ENCODE measurements around the gene CA10. TPM values are rescaled to one million over a fixed set of nuclear protein-coding genes. Genes with fewer than 3 reads are reported as not detected.

The CA10 gene
- total RNA-seq, 1 experiment from 2014 or later, result not detected

GRCh38 chr17:51674579-51675255 is 483.8 kb downstream of the CA10 start:
- no peak for DNase-seq
- H3K27ac Mint-ChIP-seq (ENCODE audit: unreplicated experiment), result no peak overlapping the region
- ChIA-PET CTCF (no interaction called here), POLR2A (no interaction called here)
- Histone ChIP-seq H3K36me3 (ENCODE audit: control insufficient read depth, insufficient read depth, low read length) (no peaks in the 10 kb centered on the region), H3K4me3 (ENCODE audit: low read depth, low read length) (no peak overlapping the region), H3K9me3 (0 out of 2 replicates have a peak, but pooled peaks cover 1% of the 10 kb centered on the region), H3K27me3 (replicated peaks; ENCODE audit: control insufficient read depth, insufficient read depth, low read length) (no peaks in the 10 kb centered on the region), H3K4me1 (no peaks in the 10 kb centered on the region)
- H3K4me3 Mint-ChIP-seq (ENCODE audit: unreplicated experiment), result no peak overlapping the region
- no TSS peak for BruUV-seq (replicated peaks)
- H3K9me3 Mint-ChIP-seq (ENCODE audit: unreplicated experiment), result no peaks in the 10 kb centered on the region
- intact Hi-C loops (cut with micrococcal nuclease; ENCODE audit: unreplicated experiment), result no loop called here
- peaks cover 16% of the 10 kb centered on the region for H3K27me3 Mint-ChIP-seq (ENCODE audit: insufficient read depth, unreplicated experiment)
- TF ChIP-seq, protein P1, sequence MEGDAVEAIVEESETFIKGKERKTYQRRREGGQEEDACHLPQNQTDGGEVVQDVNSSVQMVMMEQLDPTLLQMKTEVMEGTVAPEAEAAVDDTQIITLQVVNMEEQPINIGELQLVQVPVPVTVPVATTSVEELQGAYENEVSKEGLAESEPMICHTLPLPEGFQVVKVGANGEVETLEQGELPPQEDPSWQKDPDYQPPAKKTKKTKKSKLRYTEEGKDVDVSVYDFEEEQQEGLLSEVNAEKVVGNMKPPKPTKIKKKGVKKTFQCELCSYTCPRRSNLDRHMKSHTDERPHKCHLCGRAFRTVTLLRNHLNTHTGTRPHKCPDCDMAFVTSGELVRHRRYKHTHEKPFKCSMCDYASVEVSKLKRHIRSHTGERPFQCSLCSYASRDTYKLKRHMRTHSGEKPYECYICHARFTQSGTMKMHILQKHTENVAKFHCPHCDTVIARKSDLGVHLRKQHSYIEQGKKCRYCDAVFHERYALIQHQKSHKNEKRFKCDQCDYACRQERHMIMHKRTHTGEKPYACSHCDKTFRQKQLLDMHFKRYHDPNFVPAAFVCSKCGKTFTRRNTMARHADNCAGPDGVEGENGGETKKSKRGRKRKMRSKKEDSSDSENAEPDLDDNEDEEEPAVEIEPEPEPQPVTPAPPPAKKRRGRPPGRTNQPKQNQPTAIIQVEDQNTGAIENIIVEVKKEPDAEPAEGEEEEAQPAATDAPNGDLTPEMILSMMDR (IDR thresholded peaks at IDR 0.05; ENCODE audit: insufficient read depth in 1 of 2, low read depth in 1 of 2, low read length in 1 of 2, severe bottlenecking in 1 of 2, unreplicated experiment in 1 of 2), result no peak
- H3K36me3 Mint-ChIP-seq (ENCODE audit: insufficient read depth, unreplicated experiment), result no peaks in the 10 kb centered on the region
- no peaks in the 10 kb centered on the region for H3K4me1 Mint-ChIP-seq (ENCODE audit: low read depth, unreplicated experiment)

- H3K36me3 ChIP-seq (ENCODE audit: control insufficient read depth, insufficient read depth, low read length), result no peaks in the 10 kb centered on the region
- POLR2A ChIA-PET, result no interaction called here
- peaks cover 16% of the 10 kb centered on the region for H3K27me3 Mint-ChIP-seq (ENCODE audit: insufficient read depth, unreplicated experiment)
- H3K4me3 ChIP-seq (ENCODE audit: low read depth, low read length), result no peak overlapping the region
- intact Hi-C loops (cut with micrococcal nuclease; ENCODE audit: unreplicated experiment), result no loop called here
- H3K27me3 ChIP-seq (replicated peaks; ENCODE audit: control insufficient read depth, insufficient read depth, low read length), result no peaks in the 10 kb centered on the region
- H3K4me1 Mint-ChIP-seq (ENCODE audit: low read depth, unreplicated experiment), result no peaks in the 10 kb centered on the region
- BruUV-seq (replicated peaks), result no TSS peak
- H3K4me3 Mint-ChIP-seq (ENCODE audit: unreplicated experiment), result no peak overlapping the region
- TF ChIP-seq, protein P1 (IDR thresholded peaks at IDR 0.05; ENCODE audit: insufficient read depth in 1 of 2, low read depth in 1 of 2, low read length in 1 of 2, severe bottlenecking in 1 of 2, unreplicated experiment in 1 of 2), result no peak
- CTCF ChIA-PET, result no interaction called here
- H3K27ac Mint-ChIP-seq (ENCODE audit: unreplicated experiment), result no peak overlapping the region
- no peak for DNase-seq
- no peaks in the 10 kb centered on the region for H3K4me1 ChIP-seq
- H3K9me3 ChIP-seq, result 0 out of 2 replicates have a peak, but pooled peaks cover 4% of the 10 kb centered on the region
- H3K9me3 Mint-ChIP-seq (ENCODE audit: unreplicated experiment), result no peaks in the 10 kb centered on the region
- no peaks in the 10 kb centered on the region for H3K36me3 Mint-ChIP-seq (ENCODE audit: insufficient read depth, unreplicated experiment)
Observed at GRCh38 chr17:51673070-51673469, 485.4 kb downstream of the CA10 start.

GRCh38 chr17:51672065-51672464 is 486.4 kb downstream of the CA10 start:
- no peak overlapping the region for H3K27ac Mint-ChIP-seq (ENCODE audit: unreplicated experiment)
- DNase-seq, result no peak
- H3K27me3 ChIP-seq (replicated peaks; ENCODE audit: control insufficient read depth, insufficient read depth, low read length), result no peaks in the 10 kb centered on the region
- no peaks in the 10 kb centered on the region for H3K36me3 Mint-ChIP-seq (ENCODE audit: insufficient read depth, unreplicated experiment)
- no peak overlapping the region for H3K4me3 ChIP-seq (ENCODE audit: low read depth, low read length)
- no TSS peak for BruUV-seq (replicated peaks)
- TF ChIP-seq, protein P1 (IDR thresholded peaks at IDR 0.05; ENCODE audit: insufficient read depth in 1 of 2, low read depth in 1 of 2, low read length in 1 of 2, severe bottlenecking in 1 of 2, unreplicated experiment in 1 of 2), result no peak
- intact Hi-C loops (cut with micrococcal nuclease; ENCODE audit: unreplicated experiment), result no loop called here
- no peaks in the 10 kb centered on the region for H3K36me3 ChIP-seq (ENCODE audit: control insufficient read depth, insufficient read depth, low read length)
- ChIA-PET CTCF (no interaction called here), POLR2A (no interaction called here)
- H3K4me3 Mint-ChIP-seq (ENCODE audit: unreplicated experiment), result no peak overlapping the region
- H3K4me1 Mint-ChIP-seq (ENCODE audit: low read depth, unreplicated experiment), result no peaks in the 10 kb centered on the region
- peaks cover 16% of the 10 kb centered on the region for H3K27me3 Mint-ChIP-seq (ENCODE audit: insufficient read depth, unreplicated experiment)
- H3K9me3 Mint-ChIP-seq (ENCODE audit: unreplicated experiment), result no peaks in the 10 kb centered on the region
- H3K9me3 ChIP-seq, result 0 out of 2 replicates have a peak, but pooled peaks cover 4% of the 10 kb centered on the region
- H3K4me1 ChIP-seq, result no peaks in the 10 kb centered on the region

Data from Caco-2 (cell line).